PC-9 (cell line): ENCODE data around the gene NFIA. TPM values are rescaled to one million over a fixed set of nuclear protein-coding genes. Genes with fewer than 3 reads are reported as not detected.
A peak's percentile ranks its signal among the peaks of the same experiment; 100 is the strongest.

Source experiments
- BruUV-seq: library from RNA; stranded (reverse); fragments of 400-500 nt; replicated peaks from 2 replicates; lab custom pipeline; 2021; lab: Mats Ljungman, UMichigan
- CTCF ChIA-PET: fragments of 300-600 bp; sonication (Branson Sonifier 250); formaldehyde crosslinking; loops from one replicate; lab custom pipeline; 2022; ENCODE audit warnings: antibody characterized with exemption; lab: Charles Lee
- POLR2A ChIA-PET: fragments of 300-600 bp; sonication (Branson Sonifier 250); formaldehyde crosslinking; loops from one replicate; lab custom pipeline; 2022; ENCODE audit warnings: antibody characterized with exemption; ENCODE audit not compliant: unreplicated experiment; lab: Charles Lee
- DNase-seq, 2 experiments: peaks; one replicate each; pipeline versions ENCODE4 v3.0.0 to v3.0.0-alpha.2; 2015 to 2022; ENCODE audit warnings: mixed read lengths in 1 of 2
- H2AFZ ChIP-seq: fragments of 200-600 bp; sonication (generic); 2 replicates; pipeline ENCODE4 v1.8.1; 2017; ENCODE audit warnings: antibody characterized with exemption
- H3F3A ChIP-seq: fragments of 200-600 bp; sonication (generic); 2 replicates; pipeline ENCODE4 v1.8.1; 2017; ENCODE audit warnings: antibody characterized with exemption, mild to moderate bottlenecking, low read depth; ENCODE audit not compliant: insufficient read depth
- H3K27ac ChIP-seq: fragments of 200-600 bp; sonication (generic); 2 replicates; pipeline ENCODE4 v1.6.1; 2016; ENCODE audit warnings: mixed run types
- H3K27me3 ChIP-seq: fragments of 200-600 bp; sonication (generic); 2 replicates; pipeline ENCODE4 v1.6.1; 2016; ENCODE audit warnings: low read depth, mixed run types; ENCODE audit not compliant: insufficient read depth
- H3K36me3 ChIP-seq: fragments of 200-600 bp; sonication (generic); 2 replicates; pipeline ENCODE4 v1.6.1; 2016; ENCODE audit warnings: low read depth, mixed run types
- H3K4me1 ChIP-seq: fragments of 200-600 bp; sonication (generic); replicated peaks from 2 replicates; pipeline ENCODE4 v1.6.1; 2016; ENCODE audit warnings: mixed run types; ENCODE audit not compliant: insufficient read depth
- H3K4me2 ChIP-seq: fragments of 200-600 bp; sonication (generic); 2 replicates; pipeline ENCODE4 v1.6.1; 2017; ENCODE audit warnings: mixed run types
- H3K4me3 ChIP-seq: fragments of 200-600 bp; sonication (generic); 2 replicates; pipeline ENCODE4 v1.6.1; 2016; ENCODE audit warnings: mixed run types
- H3K79me2 ChIP-seq: fragments of 200-600 bp; sonication (generic); 2 replicates; pipeline ENCODE4 v1.6.1; 2017; ENCODE audit warnings: low read depth, mixed run types
- H3K9me2 ChIP-seq: fragments of 200-600 bp; sonication (generic); 2 replicates; pipeline ENCODE4 v1.8.1; 2017; ENCODE audit warnings: mild to moderate bottlenecking; ENCODE audit not compliant: insufficient read depth
- H3K9me3 ChIP-seq: fragments of 200-600 bp; sonication (generic); 2 replicates; pipeline ENCODE4 v1.8.1; 2016; ENCODE audit warnings: low read depth; ENCODE audit not compliant: insufficient read depth
- H4K20me1 ChIP-seq: fragments of 200-600 bp; sonication (generic); 2 replicates; pipeline ENCODE4 v1.8.1; 2017; ENCODE audit not compliant: insufficient read depth
- CTCF ChIP-seq: fragments of 200-600 bp; sonication (generic); conservative IDR thresholded peaks from 2 replicates; pipeline ENCODE4 v1.6.1; 2017; ENCODE audit warnings: mixed run types, antibody characterized with exemption, mild to moderate bottlenecking, moderate library complexity
- EZH2 ChIP-seq: fragments of 200-600 bp; sonication (generic); IDR thresholded peaks from 2 replicates; pipeline ENCODE4 v1.8.0; 2017; ENCODE audit warnings: antibody characterized with exemption, low read depth
- intact Hi-C: fragments of 100-400 bp; cut with micrococcal nuclease; formaldehyde crosslinking; loops from one replicate; pipeline ENCODE4 v1.10.0; 2022; ENCODE audit not compliant: unreplicated experiment
- total RNA-seq: library from RNA; stranded (reverse); gene quantifications from 2 replicates; pipeline ENCODE4 v1.2.3, GENCODE V29; 2021

Gene NFIA
- total RNA-seq, 1 experiment from 2014 or later, result 26.7 TPM

- H3K79me2 ChIP-seq, result peaks cover 43% of the 10 kb centered on the region
- BruUV-seq, result no TSS peak
- POLR2A ChIA-PET, result no interaction called here
- no peaks in the 10 kb centered on the region for H3K27me3 ChIP-seq
- TF ChIP-seq CTCF, result no peak
- no peak for TF ChIP-seq EZH2
- peak overlapping the region; percentile 65 for H3K27ac ChIP-seq
- CTCF ChIA-PET, result no interaction called here
- peak overlapping the region; percentile 42 for H3K4me2 ChIP-seq
- H3K4me1 ChIP-seq, result peaks cover 30% of the 10 kb centered on the region
- H3K36me3 ChIP-seq, result no peaks in the 10 kb centered on the region
- H3K9me2 ChIP-seq, result no peaks in the 10 kb centered on the region
- peaks cover 24% of the 10 kb centered on the region for H3F3A ChIP-seq
- DNase-seq, result no peak
- H3K4me3 ChIP-seq, result no peak overlapping the region
- no peaks in the 10 kb centered on the region for H4K20me1 ChIP-seq
- no peak overlapping the region for H2AFZ ChIP-seq
- H3K9me3 ChIP-seq, result no peaks in the 10 kb centered on the region
- intact Hi-C loops, result loop anchor here (2.0 to 10.0 kb wide), 2 partner anchors 81 to 323 kb away; no protein-coding TSS in a partner anchor
Measured at GRCh38 chr1:61132176-61132638, 49.8 kb downstream of the NFIA start.

- H3K9me3 ChIP-seq, result no peaks in the 10 kb centered on the region
- H3F3A ChIP-seq, result peaks cover 23% of the 10 kb centered on the region
- CTCF ChIA-PET, result no interaction called here
- no peaks in the 10 kb centered on the region for H3K36me3 ChIP-seq
- TF ChIP-seq CTCF, result no peak
- TF ChIP-seq EZH2, result no peak
- POLR2A ChIA-PET, result no interaction called here
- no peaks in the 10 kb centered on the region for H3K27me3 ChIP-seq
- peak in 1 of 2 experiments; percentile 80 for DNase-seq
- peak overlapping the region; percentile 42 for H3K4me2 ChIP-seq
- peaks cover 47% of the 10 kb centered on the region for H3K79me2 ChIP-seq
- no peaks in the 10 kb centered on the region for H3K9me2 ChIP-seq
- no peaks in the 10 kb centered on the region for H4K20me1 ChIP-seq
- peak overlapping the region; percentile 65 for H3K27ac ChIP-seq
- intact Hi-C loops, result loop anchor here (2.0 to 10.0 kb wide), 2 partner anchors 82 to 322 kb away; no protein-coding TSS in a partner anchor
- peaks cover 30% of the 10 kb centered on the region for H3K4me1 ChIP-seq
- H3K4me3 ChIP-seq, result no peak overlapping the region
- H2AFZ ChIP-seq, result no peak overlapping the region
- no TSS peak for BruUV-seq
Measured at GRCh38 chr1:61132645-61133334, 50.4 kb downstream of the NFIA start.

- Histone ChIP-seq H3K4me3 (no peak overlapping the region), H3K4me1 (peaks cover 30% of the 10 kb centered on the region), H3K9me2 (no peaks in the 10 kb centered on the region), H3F3A (peaks cover 27% of the 10 kb centered on the region), H3K27ac (peak overlapping the region; percentile 65; the same call in 1 of the 2 replicates), H3K27me3 (no peaks in the 10 kb centered on the region), H4K20me1 (no peaks in the 10 kb centered on the region), H2AFZ (no peak overlapping the region), H3K36me3 (no peaks in the 10 kb centered on the region), H3K4me2 (no peak overlapping the region), H3K79me2 (peaks cover 51% of the 10 kb centered on the region), H3K9me3 (no peaks in the 10 kb centered on the region)
- intact Hi-C loops, result loop anchor here (2.0 to 10.0 kb wide), 2 partner anchors 83 to 321 kb away; no protein-coding TSS in a partner anchor
- BruUV-seq, result no TSS peak
- DNase-seq, result no peak
- POLR2A ChIA-PET, result no interaction called here
- no peak for TF ChIP-seq CTCF
- TF ChIP-seq EZH2, result no peak
- CTCF ChIA-PET, result no interaction called here
Measured at GRCh38 chr1:61133335-61134019, 51.1 kb downstream of the NFIA start.
